Measurements from ENCODE around the gene COPG2.
"Not testable (repeated sequence)": the region's sequence is repeated elsewhere in the genome, so short reads cannot be mapped to it uniquely, and the experiment has no call there.

The COPG2 gene

GRCh38 chr7:130654850-130655249, 13.7 kb downstream of the COPG2 start:
- no peak for DNase-seq (ENCODE audit: extremely low read depth in 1 of 2, low read depth in 1 of 2)

GRCh38 chr7:130650611-130651120, 17.9 kb downstream of the COPG2 start:
- DNase-seq (ENCODE audit: extremely low read depth in 1 of 2, low read depth in 1 of 2): no peak

- DNase-seq (ENCODE audit: extremely low read depth in 1 of 2, low read depth in 1 of 2): no peak
Observed at GRCh38 chr7:130649004-130649790, 19.4 kb downstream of the COPG2 start.

GRCh38 chr7:130648580-130648979, 20.0 kb downstream of the COPG2 start:
- no peak for DNase-seq (ENCODE audit: extremely low read depth in 1 of 2, low read depth in 1 of 2)

- DNase-seq (ENCODE audit: extremely low read depth in 1 of 2, low read depth in 1 of 2): no peak
Observed at GRCh38 chr7:130642383-130642782, 26.2 kb downstream of the COPG2 start.

DNA sequence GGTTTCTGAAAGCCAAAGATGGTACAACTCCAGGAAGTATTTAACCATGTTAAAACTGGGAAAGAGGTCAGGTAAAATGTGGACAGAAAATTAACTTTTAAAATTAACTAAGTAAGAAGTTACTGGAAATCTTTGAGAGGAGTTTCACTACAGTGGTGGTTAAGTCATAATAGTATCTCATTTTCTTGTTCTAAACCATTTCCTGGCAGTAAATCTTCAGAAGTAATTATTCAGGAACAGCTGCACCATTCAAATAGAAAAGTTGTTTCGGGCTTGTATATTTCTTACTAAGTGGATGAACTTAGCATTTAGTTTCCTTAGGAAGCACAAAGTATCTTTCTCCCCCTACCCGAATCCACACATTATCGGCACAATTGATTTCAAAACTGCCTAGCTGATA, 27.1 kb downstream of the COPG2 start:
- no peak for DNase-seq (ENCODE audit: extremely low read depth in 1 of 2, low read depth in 1 of 2)

GRCh38 chr7:130641040-130641439, 27.5 kb downstream of the COPG2 start:
- DNase-seq (ENCODE audit: extremely low read depth in 1 of 2, low read depth in 1 of 2): no peak

- no peak for DNase-seq (ENCODE audit: extremely low read depth in 1 of 2, low read depth in 1 of 2)
Observed at GRCh38 chr7:130639388-130639787, 29.2 kb downstream of the COPG2 start.

DNA sequence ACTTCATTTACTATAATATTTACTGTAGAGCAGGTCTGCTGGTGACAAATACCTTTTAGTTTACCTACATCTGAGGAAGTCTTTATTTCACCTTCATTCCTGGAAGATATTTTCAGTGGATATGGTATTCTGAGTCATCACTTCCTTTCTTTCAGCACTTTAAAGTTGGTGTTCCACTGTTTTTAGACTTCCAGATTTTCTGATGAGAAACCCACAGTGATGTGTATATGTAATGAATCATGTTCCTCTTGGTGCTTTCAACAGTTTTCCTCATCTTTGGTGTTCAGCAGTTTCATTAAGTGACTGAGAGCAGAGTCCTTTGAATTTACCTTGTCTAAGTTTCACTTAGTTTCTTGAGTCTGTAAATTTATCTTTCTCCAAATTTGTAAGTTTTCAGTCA, 36.4 kb downstream of the COPG2 start:
- no peak for DNase-seq (ENCODE audit: extremely low read depth in 1 of 2, low read depth in 1 of 2)

- no peak for DNase-seq (ENCODE audit: extremely low read depth in 1 of 2, low read depth in 1 of 2)
Observed at GRCh38 chr7:130628901-130629300, 39.6 kb downstream of the COPG2 start.

GRCh38 chr7:130627775-130628174, 40.8 kb downstream of the COPG2 start:
- no peak for DNase-seq (ENCODE audit: extremely low read depth in 1 of 2, low read depth in 1 of 2)

DNA sequence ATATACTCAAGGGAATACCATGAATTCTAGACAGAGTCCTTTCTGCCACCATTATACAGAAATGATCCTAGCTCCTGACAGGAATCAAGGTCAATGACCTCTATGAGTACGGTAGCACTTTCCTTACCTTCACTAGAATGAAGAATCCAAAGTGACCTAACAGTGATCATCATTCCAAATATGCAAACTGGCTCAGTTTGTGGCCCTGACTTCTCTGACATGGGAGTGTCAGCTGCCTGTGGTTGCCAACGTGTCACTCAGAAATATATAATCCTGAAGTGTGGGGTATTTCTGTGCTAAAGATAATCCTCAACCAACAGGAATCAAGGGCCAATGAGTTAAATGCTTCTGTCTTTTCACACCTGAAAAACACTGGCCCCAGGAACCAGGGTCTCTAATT, 45.7 kb downstream of the COPG2 start:
- no peak for DNase-seq (ENCODE audit: extremely low read depth in 1 of 2, low read depth in 1 of 2)

- no peak for DNase-seq (ENCODE audit: extremely low read depth in 1 of 2, low read depth in 1 of 2)
Observed at GRCh38 chr7:130615583-130615982, 53.0 kb downstream of the COPG2 start.

GRCh38 chr7:130614449-130614848, 54.1 kb downstream of the COPG2 start:
- DNase-seq (ENCODE audit: extremely low read depth in 1 of 2, low read depth in 1 of 2): no peak

DNA sequence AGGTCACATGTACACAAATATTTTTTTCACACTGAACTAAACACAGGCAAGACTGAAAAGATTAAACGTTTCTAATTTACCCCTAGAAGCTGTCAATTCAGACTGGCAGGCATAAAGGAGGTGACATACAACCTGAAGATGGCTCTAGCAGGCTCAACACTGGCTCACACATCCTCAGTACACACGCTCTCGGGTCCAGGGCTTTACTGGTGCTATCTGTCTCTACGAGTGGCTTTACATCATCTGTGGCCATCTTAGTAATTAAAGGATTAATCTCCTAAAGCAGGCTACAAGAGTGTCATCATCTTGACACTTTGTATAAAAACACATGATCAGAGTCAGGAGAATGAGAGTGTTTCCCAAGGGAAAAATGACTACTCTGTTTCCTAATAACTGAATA, 57.3 kb downstream of the COPG2 start:
- no peak for DNase-seq (ENCODE audit: extremely low read depth in 1 of 2, low read depth in 1 of 2)

GRCh38 chr7:130607066-130607465, 61.5 kb downstream of the COPG2 start:
- DNase-seq (ENCODE audit: extremely low read depth in 1 of 2, low read depth in 1 of 2): not testable (repeated sequence)

- no peak for DNase-seq (ENCODE audit: extremely low read depth in 1 of 2, low read depth in 1 of 2)
Observed at GRCh38 chr7:130606161-130606560, 62.4 kb downstream of the COPG2 start.

- DNase-seq (ENCODE audit: extremely low read depth in 1 of 2, low read depth in 1 of 2): no peak
Observed at GRCh38 chr7:130598056-130598455, 70.5 kb downstream of the COPG2 start.

DNA sequence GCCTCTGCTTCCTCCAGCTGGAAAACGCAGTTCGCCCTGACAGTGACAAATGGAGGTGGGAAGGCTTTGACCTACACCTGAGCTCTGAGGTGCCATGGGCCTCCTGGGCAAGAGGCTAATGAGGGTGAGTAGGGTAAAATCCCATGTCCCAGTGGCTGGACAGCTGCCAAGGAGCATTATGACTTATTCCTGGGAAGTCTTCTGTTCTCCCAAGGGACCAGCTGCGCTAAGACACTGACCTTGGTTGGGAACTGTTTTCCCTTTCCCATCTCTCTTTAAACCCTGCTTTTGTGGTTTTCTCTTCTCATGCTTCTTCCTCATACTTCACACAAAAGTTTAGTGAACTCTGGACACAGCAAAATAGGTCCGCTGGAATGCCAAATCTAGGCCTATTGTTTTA, 72.6 kb downstream of the COPG2 start:
- no peak for DNase-seq (ENCODE audit: extremely low read depth in 1 of 2, low read depth in 1 of 2)

DNA sequence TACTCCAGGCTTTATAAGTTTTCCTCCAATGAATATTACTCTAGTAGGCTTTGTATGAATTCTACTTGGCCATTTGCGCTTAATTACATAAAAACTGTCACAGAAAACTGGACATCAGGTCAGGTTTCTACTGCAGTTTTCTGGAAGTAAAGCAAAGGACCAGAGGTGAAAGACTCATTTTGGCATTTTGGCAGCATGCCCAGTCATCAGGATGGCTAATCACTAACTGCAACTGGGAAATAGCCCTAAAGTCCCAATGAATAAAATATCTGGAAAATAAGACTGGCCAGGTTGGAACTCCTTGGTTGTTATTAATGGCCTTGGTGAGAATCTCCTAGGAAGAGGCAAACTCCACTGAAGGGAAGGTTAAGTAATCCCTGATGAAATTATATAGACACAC, 75.5 kb downstream of the COPG2 start:
- DNase-seq (ENCODE audit: extremely low read depth in 1 of 2, low read depth in 1 of 2): no peak

DNA sequence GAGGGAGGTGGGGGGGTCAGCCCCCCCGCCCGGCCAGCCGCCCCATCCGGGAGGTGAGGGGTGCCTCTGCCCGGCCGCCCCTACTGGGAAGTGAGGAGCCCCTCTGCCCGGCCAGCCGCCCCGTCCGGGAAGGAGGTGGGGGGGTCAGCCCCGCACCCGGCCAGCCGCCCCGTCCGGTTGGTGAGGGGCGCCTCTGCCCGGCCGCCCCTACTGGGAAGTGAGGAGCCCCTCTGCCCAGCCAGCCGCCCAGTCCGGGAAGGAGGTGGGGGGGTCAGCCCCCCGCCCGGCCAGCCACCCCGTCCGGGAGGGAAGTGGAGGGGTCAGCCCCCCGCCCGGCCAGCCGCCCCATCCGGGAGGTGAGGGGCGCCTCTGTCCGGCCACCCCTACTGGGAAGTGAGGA, 77.1 kb downstream of the COPG2 start:
- DNase-seq (ENCODE audit: extremely low read depth in 1 of 2, low read depth in 1 of 2): not testable (repeated sequence)

DNA sequence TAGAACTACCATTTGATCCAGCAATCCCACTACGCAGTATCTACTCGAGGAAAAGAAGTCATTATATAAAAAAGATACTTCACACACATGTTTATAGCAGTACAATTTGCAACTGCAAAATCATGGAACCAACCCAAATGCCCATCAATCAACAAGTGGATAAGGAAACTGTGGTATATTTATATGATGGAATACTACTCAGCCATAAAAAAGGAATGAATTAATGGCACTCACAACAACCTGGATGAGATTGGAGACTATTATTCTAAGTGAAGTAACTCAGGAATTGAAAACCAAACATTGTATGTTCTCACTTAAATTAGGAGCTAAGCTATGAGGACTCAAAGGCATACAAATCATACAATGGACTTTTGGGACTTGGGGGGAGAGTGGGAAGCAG, 82.6 kb downstream of the COPG2 start:
- not testable (repeated sequence) for DNase-seq (ENCODE audit: extremely low read depth in 1 of 2, low read depth in 1 of 2)

- DNase-seq (ENCODE audit: extremely low read depth in 1 of 2, low read depth in 1 of 2): not testable (repeated sequence)
Observed at GRCh38 chr7:130575110-130575509, 93.4 kb downstream of the COPG2 start.
